Astrocyte (in vitro differentiated cells and primary cell): ENCODE data around the gene SEMA3A.

ENCODE experiments used
- CTCF ChIP-seq: IDR thresholded peaks from 2 replicates; pipeline ENCODE4 v1.5.1; 2011; ENCODE audit warnings: low read depth, mild to moderate bottlenecking, inconsistent platforms, low read length, moderate library complexity; ENCODE audit not compliant: insufficient read depth
- EZH2 ChIP-seq: IDR thresholded peaks from 2 replicates; pipeline ENCODE4 v1.6.1; 2012; ENCODE audit warnings: mild to moderate bottlenecking, low read length, inconsistent platforms; ENCODE audit not compliant: insufficient read depth

- no peak for TF ChIP-seq CTCF
- TF ChIP-seq EZH2: no peak
Observed at GRCh38 chr7:84092207-84092606, 102.4 kb downstream of the SEMA3A start.
